Activated CD8-positive, alpha-beta T cell treated with anti-CD3 and anti-CD28 coated beads, Interleukin-2, amount 10 ng/mL, durations not matched to agents 7 days and 5 days (primary cell): Measurements from ENCODE around the gene ICAM5. TPM values are rescaled to one million over a fixed set of nuclear protein-coding genes. Genes with fewer than 3 reads are reported as not detected.

ENCODE experiments used
- ATAC-seq: fragments of 150-1000 bp; cut with Tn5 transposase; one replicate; pipeline ENCODE4 v1.10.0; 2021; ENCODE audit warnings: moderate library complexity
- CTCF ChIA-PET: fragments of 350-600 bp; sonication (Branson Sonifier 250); formaldehyde crosslinking; loops from one replicate; lab custom pipeline; 2021; ENCODE audit warnings: antibody characterized with exemption; lab: Charles Lee
- POLR2A ChIA-PET: fragments of 350-600 bp; sonication (Branson Sonifier 250); formaldehyde crosslinking; loops from one replicate; lab custom pipeline; 2021; ENCODE audit warnings: antibody characterized with exemption; lab: Charles Lee
- DNase-seq: peaks from one replicate; pipeline ENCODE4 v3.0.0-alpha.2; 2020
- H3K27ac Mint-ChIP-seq: one replicate; pipeline ENCODE4 v1.8.0; 2021; ENCODE audit warnings: mild to moderate bottlenecking, mixed read lengths
- H3K27me3 Mint-ChIP-seq: one replicate; pipeline ENCODE4 v1.8.0; 2021; ENCODE audit warnings: low read depth, mixed read lengths
- H3K36me3 Mint-ChIP-seq: one replicate; pipeline ENCODE4 v1.8.0; 2021; ENCODE audit warnings: low read depth, mixed read lengths
- H3K4me1 Mint-ChIP-seq: one replicate; pipeline ENCODE4 v1.8.0; 2021; ENCODE audit warnings: low read depth, mixed read lengths
- H3K4me3 Mint-ChIP-seq: one replicate; pipeline ENCODE4 v1.8.0; 2021; ENCODE audit warnings: mild to moderate bottlenecking, mixed read lengths
- H3K9me3 Mint-ChIP-seq: one replicate; pipeline ENCODE4 v1.8.0; 2022; ENCODE audit warnings: mixed read lengths; ENCODE audit not compliant: insufficient read depth
- total RNA-seq, 2 experiments: library from RNA; stranded (reverse); gene quantifications; one replicate each; pipeline ENCODE4 v1.2.3, GENCODE V29; 2021

Gene ICAM5
- total RNA-seq, 2 experiments from 2014 or later = 0.29 to 0.57 TPM

GRCh38 chr19:10256551-10256950, 33.2 kb upstream of the ICAM5 start:
- ChIA-PET POLR2A (interaction anchor here (1.5 kb wide), 1 partner anchor 13 kb away, joined by 3 read pairs; no protein-coding TSS in a partner anchor), CTCF (interaction anchor here (0.6 to 7.9 kb wide), 4 partner anchors 13 to 204 kb away, joined by 3 to 255 read pairs (median 86); partner anchors contain the start of genes ICAM1 and TYK2)
- ATAC-seq (no peak), DNase-seq (no peak)
- no peak overlapping the region for H3K27ac Mint-ChIP-seq
- peaks cover 40% of the 10 kb centered on the region for H3K4me1 Mint-ChIP-seq
- peaks cover 57% of the 10 kb centered on the region for H3K36me3 Mint-ChIP-seq
- H3K9me3 Mint-ChIP-seq = no peaks in the 10 kb centered on the region
- no peak overlapping the region for H3K4me3 Mint-ChIP-seq
- no peaks in the 10 kb centered on the region for H3K27me3 Mint-ChIP-seq

- Mint-ChIP-seq H3K9me3 (no peaks in the 10 kb centered on the region), H3K4me1 (peaks cover 42% of the 10 kb centered on the region), H3K4me3 (no peak overlapping the region), H3K27ac (no peak overlapping the region), H3K27me3 (no peaks in the 10 kb centered on the region), H3K36me3 (peaks cover 57% of the 10 kb centered on the region)
- CTCF ChIA-PET = interaction anchor here (0.6 to 7.9 kb wide), 4 partner anchors 13 to 203 kb away, joined by 3 to 255 read pairs (median 86); partner anchors contain the start of genes ICAM1 and TYK2
- ATAC-seq (no peak), DNase-seq (no peak)
- POLR2A ChIA-PET = interaction anchor here (1.5 kb wide), 1 partner anchor 13 kb away, joined by 3 read pairs; no protein-coding TSS in a partner anchor
These were observed 32.7 kb upstream of the ICAM5 start for GRCh38 chr19:10256970-10257615.

- no peak overlapping the region for H3K4me3 Mint-ChIP-seq
These were observed 31.6 kb upstream of the ICAM5 start for GRCh38 chr19:10258080-10258710.

GRCh38 chr19:10259162-10259905, 30.4 kb upstream of the ICAM5 start:
- Mint-ChIP-seq H3K27ac (no peak overlapping the region), H3K4me3 (no peak overlapping the region), H3K4me1 (peaks cover 27% of the 10 kb centered on the region), H3K9me3 (no peaks in the 10 kb centered on the region), H3K27me3 (no peaks in the 10 kb centered on the region), H3K36me3 (peaks cover 45% of the 10 kb centered on the region)
- ATAC-seq (peak; percentile 81), DNase-seq (peak; percentile 94)
- ChIA-PET CTCF (interaction anchor here (0.6 to 7.9 kb wide), 40 partner anchors 9 to 327 kb away, joined by 3 to 255 read pairs (median 4); partner anchors contain the start of genes CDC37, DNMT1, ICAM1 and ICAM4), POLR2A (interaction anchor here (1.0 to 2.9 kb wide), 5 partner anchors 11 to 131 kb away, joined by 3 to 26 read pairs (median 4); partner anchors contain the start of genes DNMT1, ICAM1 and ICAM4)

More at GRCh38 chr19:10258080-10258710, 31.6 kb upstream of the ICAM5 start:
- Mint-ChIP-seq H3K9me3 (no peaks in the 10 kb centered on the region), H3K27ac (peak overlapping the region; percentile 44), H3K27me3 (no peaks in the 10 kb centered on the region), H3K36me3 (peaks cover 52% of the 10 kb centered on the region), H3K4me1 (peaks cover 33% of the 10 kb centered on the region)
- CTCF ChIA-PET = interaction anchor here (0.6 to 7.9 kb wide), 29 partner anchors 8 to 326 kb away, joined by 3 to 255 read pairs (median 4); partner anchors contain the start of genes CDC37, ICAM1, ICAM4 and ICAM5
- ATAC-seq (no peak), DNase-seq (no peak)
- POLR2A ChIA-PET = interaction anchor here (1.0 to 2.9 kb wide), 4 partner anchors 12 to 132 kb away, joined by 3 to 26 read pairs (median 6); partner anchors contain the start of genes ICAM1 and ICAM4

- peak overlapping the region; percentile 49 for H3K27ac Mint-ChIP-seq
- H3K27me3 Mint-ChIP-seq = no peaks in the 10 kb centered on the region
- H3K36me3 Mint-ChIP-seq = peaks cover 36% of the 10 kb centered on the region
- CTCF ChIA-PET = interaction anchor here (0.6 to 7.9 kb wide), 22 partner anchors 10 to 328 kb away, joined by 3 to 255 read pairs (median 4); partner anchors contain the start of genes CDC37, ICAM1, ICAM5 and MRPL4
- peaks cover 19% of the 10 kb centered on the region for H3K4me1 Mint-ChIP-seq
- no peak overlapping the region for H3K4me3 Mint-ChIP-seq
- no peak for ATAC-seq
- H3K9me3 Mint-ChIP-seq = no peaks in the 10 kb centered on the region
- POLR2A ChIA-PET = interaction anchor here (0.8 to 2.9 kb wide), 4 partner anchors 10 to 177 kb away, joined by 4 to 26 read pairs (median 4); partner anchors contain the start of genes DNMT1 and ICAM1
- peak; percentile 29 for DNase-seq
These were observed 29.6 kb upstream of the ICAM5 start for GRCh38 chr19:10260141-10260584.

- no peaks in the 10 kb centered on the region for H3K27me3 Mint-ChIP-seq
- H3K9me3 Mint-ChIP-seq = no peaks in the 10 kb centered on the region
- DNase-seq = no peak
- no peak for ATAC-seq
- peaks cover 17% of the 10 kb centered on the region for H3K4me1 Mint-ChIP-seq
- no peak overlapping the region for H3K27ac Mint-ChIP-seq
- ChIA-PET POLR2A (interaction anchor here (0.6 to 1.8 kb wide), 2 partner anchors 8 to 57 kb away, joined by 3 to 5 read pairs; partner anchors contain the start of gene ICAM1), CTCF (interaction anchor here (1.1 to 7.9 kb wide), 3 partner anchors 27 to 128 kb away, joined by 3 to 255 read pairs (median 6); partner anchors contain the start of genes ICAM5 and TYK2)
- no peak overlapping the region for H3K4me3 Mint-ChIP-seq
- peaks cover 18% of the 10 kb centered on the region for H3K36me3 Mint-ChIP-seq
These were observed 27.0 kb upstream of the ICAM5 start for GRCh38 chr19:10262771-10263170.

GRCh38 chr19:10266706-10267105, 23.0 kb upstream of the ICAM5 start:
- ChIA-PET POLR2A (interaction anchor here (0.7 kb wide), 1 partner anchor 118 kb away, joined by 3 read pairs; no protein-coding TSS in a partner anchor), CTCF (interaction anchor here (0.9 to 10.8 kb wide), 3 partner anchors 7 to 119 kb away, joined by 3 to 383 read pairs (median 96); partner anchors contain the start of gene TYK2)
- ATAC-seq (no peak), DNase-seq (no peak)
- H3K4me3 Mint-ChIP-seq = no peak overlapping the region
- H3K4me1 Mint-ChIP-seq = peaks cover 23% of the 10 kb centered on the region
- no peaks in the 10 kb centered on the region for H3K36me3 Mint-ChIP-seq
- no peaks in the 10 kb centered on the region for H3K27me3 Mint-ChIP-seq
- H3K9me3 Mint-ChIP-seq = no peaks in the 10 kb centered on the region
- H3K27ac Mint-ChIP-seq = no peak overlapping the region

GRCh38 chr19:10268071-10268470, 21.7 kb upstream of the ICAM5 start:
- CTCF ChIA-PET = interaction anchor here (6.1 to 10.8 kb wide), 2 partner anchors 9 to 118 kb away, joined by 96 to 383 read pairs; partner anchors contain the start of gene TYK2
- Mint-ChIP-seq H3K4me3 (no peak overlapping the region), H3K36me3 (peaks cover 4% of the 10 kb centered on the region), H3K27me3 (no peaks in the 10 kb centered on the region), H3K9me3 (no peaks in the 10 kb centered on the region), H3K27ac (no peak overlapping the region), H3K4me1 (peaks cover 33% of the 10 kb centered on the region)
- DNase-seq = no peak
- no peak for ATAC-seq
- POLR2A ChIA-PET = interaction anchor here (4.0 kb wide), 1 partner anchor 8 kb away, joined by 26 read pairs; no protein-coding TSS in a partner anchor

- ChIA-PET POLR2A (interaction anchor here (0.6 to 4.0 kb wide), 15 partner anchors 7 to 149 kb away, joined by 3 to 54 read pairs (median 10); partner anchors contain the start of genes CDC37, DNMT1, ICAM4 and ICAM5), CTCF (interaction anchor here (0.6 to 10.8 kb wide), 26 partner anchors 9 to 589 kb away, joined by 3 to 383 read pairs (median 4); partner anchors contain the start of genes CDC37, ICAM4, ICAM5 and PDE4A)
- Mint-ChIP-seq H3K27ac (peak overlapping the region; percentile 93), H3K4me1 (peaks cover 35% of the 10 kb centered on the region), H3K9me3 (no peaks in the 10 kb centered on the region), H3K36me3 (peaks cover 6% of the 10 kb centered on the region), H3K27me3 (no peaks in the 10 kb centered on the region), H3K4me3 (peak overlapping the region; percentile 82)
- DNase-seq = peak; percentile 92
- ATAC-seq = peak; percentile 69
These were observed 20.2 kb upstream of the ICAM5 start for GRCh38 chr19:10269333-10270179.
